ENCODE results near the gene ZNF710. TPM values are rescaled to one million over a fixed set of nuclear protein-coding genes. Genes with fewer than 3 reads are reported as not detected.

The ZNF710 gene
- polyA plus RNA-seq, 1 of the 3 experiments (the other 2 are of a cell fraction): 2.7 TPM

- Histone ChIP-seq H3K9ac (no peak overlapping the region), H3K4me2 (peak overlapping the region; percentile 46; the same call in 1 of the 2 replicates), H3K4me1 (ENCODE audit: control insufficient read depth in 1 of 2, insufficient read depth in 2 of 2, low read depth in 1 of 2, low read length in 1 of 2) (peaks cover 24 to 29% of the 10 kb centered on the region in 2 experiments; a peak in 3 of 4 replicates), H3K9me3 (no peaks in the 10 kb centered on the region), H3K36me3 (replicated peaks in 1 of 2; ENCODE audit: control insufficient read depth in 1 of 2, insufficient read depth in 2 of 2, low read length in 1 of 2) (no peaks in the 10 kb centered on the region), H4K20me1 (ENCODE audit: insufficient read depth) (no peaks in the 10 kb centered on the region), H3K9me2 (no peaks in the 10 kb centered on the region), H3K27ac (ENCODE audit: low read depth in 2 of 2, low read length in 1 of 2) (no peak overlapping the region), H3K27me3 (ENCODE audit: insufficient read depth) (no peaks in the 10 kb centered on the region), H2AFZ (ENCODE audit: low read depth) (no peak overlapping the region), H3K79me2 (ENCODE audit: insufficient read depth) (no peaks in the 10 kb centered on the region; the same call in 1 of the 2 replicates), H3F3A (replicated peaks; ENCODE audit: insufficient read depth) (no peaks in the 10 kb centered on the region), H3K4me3 (ENCODE audit: low read depth in 2 of 2, low read length in 1 of 2) (no peak overlapping the region)
- CTCF ChIA-PET: no interaction called here
- DNase-seq: no peak
- TF ChIP-seq YY1 (IDR thresholded peaks at IDR 0.05; ENCODE audit: low read depth) (no peak), TEAD4 (IDR thresholded peaks at IDR 0.05; ENCODE audit: borderline replicate concordance, insufficient read depth) (no peak), TCF12 (IDR thresholded peaks at IDR 0.05) (no peak), TAF1 (IDR thresholded peaks at IDR 0.05; ENCODE audit: borderline replicate concordance, low read depth, low read length) (no peak), CTCF (IDR thresholded peaks at IDR 0.05) (no peak), EZH2phosphoT487 (IDR thresholded peaks at IDR 0.05; ENCODE audit: borderline replicate concordance, low read depth) (no peak), GABPA (IDR thresholded peaks at IDR 0.05; ENCODE audit: low read depth) (no peak), MXI1 (IDR thresholded peaks at IDR 0.05; ENCODE audit: low read depth, low read length) (no peak), RXRA (IDR thresholded peaks at IDR 0.05; ENCODE audit: borderline replicate concordance, low read depth) (no peak), PBX3 (IDR thresholded peaks at IDR 0.05) (no peak), FOXM1 (IDR thresholded peaks at IDR 0.05; ENCODE audit: low read depth) (no peak), FOXJ3 (CRISPR knock-in tag; IDR thresholded peaks at IDR 0.05) (no peak), GATA2 (CRISPR knock-in tag; IDR thresholded peaks at IDR 0.05) (no peak), NRF1 (IDR thresholded peaks at IDR 0.05; ENCODE audit: low read depth, low read length) (no peak), RCOR1 (IDR thresholded peaks at IDR 0.05; ENCODE audit: low read length) (no peak), JUND (IDR thresholded peaks at IDR 0.05) (no peak)
- WGBS (ENCODE audit: low lambda C conversion rate): 89% methylated on average over 10 of the region's 10 CpGs
- POLR2A ChIA-PET: no interaction called here
Measured at GRCh38 chr15:90035840-90036230, 34.7 kb downstream of the ZNF710 start.

GRCh38 chr15:90036343-90036742, 35.2 kb downstream of the ZNF710 start:
- H3K27ac ChIP-seq (ENCODE audit: low read depth in 2 of 2, low read length in 1 of 2): no peak overlapping the region
- H3F3A ChIP-seq (replicated peaks; ENCODE audit: insufficient read depth): no peaks in the 10 kb centered on the region
- H3K9ac ChIP-seq: no peak overlapping the region
- 93% methylated on average over 9 of the region's 9 CpGs for WGBS (ENCODE audit: low lambda C conversion rate)
- H3K27me3 ChIP-seq (ENCODE audit: insufficient read depth): no peaks in the 10 kb centered on the region
- no peak overlapping the region for H3K4me2 ChIP-seq
- H4K20me1 ChIP-seq (ENCODE audit: insufficient read depth): no peaks in the 10 kb centered on the region
- no peak overlapping the region for H3K4me3 ChIP-seq (ENCODE audit: low read depth in 2 of 2, low read length in 1 of 2)
- no peaks in the 10 kb centered on the region for H3K9me3 ChIP-seq
- no peak for DNase-seq
- no peak overlapping the region for H2AFZ ChIP-seq (ENCODE audit: low read depth)
- H3K9me2 ChIP-seq: no peaks in the 10 kb centered on the region
- ChIA-PET CTCF (interaction anchor here (0.8 kb wide), 1 partner anchor 12 kb away, joined by 3 read pairs; no protein-coding TSS in a partner anchor), POLR2A (no interaction called here)
- H3K36me3 ChIP-seq (replicated peaks in 1 of 2; ENCODE audit: control insufficient read depth in 1 of 2, insufficient read depth in 2 of 2, low read length in 1 of 2): no peaks in the 10 kb centered on the region
- peaks cover 19 to 29% of the 10 kb centered on the region in 2 experiments; a peak in 3 of 4 replicates for H3K4me1 ChIP-seq (ENCODE audit: control insufficient read depth in 1 of 2, insufficient read depth in 2 of 2, low read depth in 1 of 2, low read length in 1 of 2)
- no peaks in the 10 kb centered on the region; the same call in 1 of the 2 replicates for H3K79me2 ChIP-seq (ENCODE audit: insufficient read depth)
- no peak for TF ChIP-seq EZH2phosphoT487 (IDR thresholded peaks at IDR 0.05; ENCODE audit: borderline replicate concordance, low read depth)
- no peak for TF ChIP-seq ZBTB33 (IDR thresholded peaks at IDR 0.05; ENCODE audit: borderline replicate concordance, low read depth)
- TF ChIP-seq REST (IDR thresholded peaks at IDR 0.05; ENCODE audit: low read depth, low read length): no peak
- TF ChIP-seq FOSL2 (IDR thresholded peaks at IDR 0.05; ENCODE audit: borderline replicate concordance, low read depth): no peak
- TF ChIP-seq ELF1 (IDR thresholded peaks at IDR 0.05): no peak
- no peak for TF ChIP-seq CHD2 (IDR thresholded peaks at IDR 0.05; ENCODE audit: low read length, partially characterized antibody)
